A549 (cell line): ENCODE data around the gene LNPK. TPM values are rescaled to one million over a fixed set of nuclear protein-coding genes. Genes with fewer than 3 reads are reported as not detected.
"Not testable (repeated sequence)": the region's sequence is repeated elsewhere in the genome, so short reads cannot be mapped to it uniquely, and the experiment has no call there.

ENCODE experiments used
- ATAC-seq, 2 experiments: fragments of 200-7000 bp in 1 of 2; fragments of >200 bp in 1 of 2; cut with Nextera tagmentation in 1 of 2; cut with Tn5 transposase in 1 of 2; 3 replicates each; pipeline versions ENCODE4 v1.8.0 to v1.9.1; 2018 to 2020; ENCODE audit warnings: mild to moderate bottlenecking in 1 of 2, moderate library complexity in 1 of 2
- CTCF ChIA-PET: fragments of 300-600 bp; sonication (Branson Sonifier 250); formaldehyde crosslinking; extraction: SDS; loops from one replicate; lab custom pipeline; 2021; ENCODE audit warnings: antibody characterized with exemption, inconsistent platforms; lab: Yijun Ruan, JAX
- POLR2A ChIA-PET: fragments of 350-600 bp; formaldehyde crosslinking; extraction: SDS; loops from one replicate; lab custom pipeline; 2021; ENCODE audit warnings: antibody characterized with exemption, inconsistent platforms; lab: Yijun Ruan, JAX
- DNase-seq, 2 experiments: peaks; one replicate each; pipeline versions ENCODE4 v3.0.0 to v3.0.0-alpha.2; 2011 to 2016; ENCODE audit warnings: low read depth in 1 of 2, low spot score in 1 of 2
- FAIRE-seq: peaks from 2 replicates; lab custom pipeline; 2011; peaks lifted over from hg19 to GRCh38; lab: Jason Lieb, UNC
- H3K27ac ChIP-seq, 2 experiments: fragments of >200 bp; sonication (Bioruptor Twin); formaldehyde crosslinking; 3 replicates each; pipeline ENCODE4 v1.5.1; 2016 to 2017
- H3K4me1 ChIP-seq: fragments of >200 bp; sonication (Bioruptor Twin); formaldehyde crosslinking; 3 replicates; pipeline ENCODE4 v1.6.1; 2016
- H3K4me2 ChIP-seq: fragments of >200 bp; sonication (Bioruptor Twin); formaldehyde crosslinking; 3 replicates; pipeline ENCODE4 v1.6.1; 2016
- H3K4me3 ChIP-seq: fragments of >200 bp; sonication (Bioruptor Twin); formaldehyde crosslinking; 3 replicates; pipeline ENCODE4 v1.5.1; 2016
- H3K9me3 ChIP-seq: fragments of >200 bp; sonication (Bioruptor Twin); formaldehyde crosslinking; 3 replicates; pipeline ENCODE4 v1.6.1; 2016
- CBX8 ChIP-seq: fragments of 200-600 bp; sonication (generic); IDR thresholded peaks from 2 replicates; pipeline ENCODE4 v1.6.1; 2016
- CEBPB ChIP-seq, 2 experiments: fragments of >200 bp in 1 of 2; sonication (Bioruptor Twin) in 1 of 2; formaldehyde crosslinking in 1 of 2; IDR thresholded peaks; 2 replicates each; pipeline ENCODE4 v1.6.1; 2012 to 2016
- EP300 ChIP-seq, 2 experiments: fragments of >200 bp; sonication (Bioruptor Twin); formaldehyde crosslinking; IDR thresholded peaks; 2 replicates in 1 of 2; 3 replicates in 1 of 2; pipeline ENCODE4 v1.6.1; 2016 to 2017
- ESRRA ChIP-seq: fragments of 150-350 bp; IDR thresholded peaks from 2 replicates; pipeline ENCODE4 v1.6.1; 2014; ENCODE audit warnings: mild to moderate bottlenecking, low read length, borderline replicate concordance
- FOXS1 ChIP-seq: fragments of 250-450 bp; sonication (Bioruptor Pico); IDR thresholded peaks from 2 replicates; pipeline ENCODE4 v1.5.0; 2020; ENCODE audit warnings: mild to moderate bottlenecking, moderate library complexity
- GATA3 ChIP-seq: IDR thresholded peaks from 2 replicates; pipeline ENCODE4 v1.6.1; 2012; ENCODE audit warnings: borderline replicate concordance
- HDAC2 ChIP-seq: fragments of 200-600 bp; sonication (generic); IDR thresholded peaks from 2 replicates; pipeline ENCODE4 v1.6.1; 2016
- HOXA7 ChIP-seq: fragments of 250-450 bp; sonication (Bioruptor Pico); IDR thresholded peaks from 2 replicates; pipeline ENCODE4 v1.5.0; 2020; ENCODE audit warnings: mild to moderate bottlenecking, moderate library complexity
- MAZ ChIP-seq: fragments of 150-350 bp; IDR thresholded peaks from 2 replicates; pipeline ENCODE4 v1.6.1; 2014; ENCODE audit warnings: antibody characterized with exemption, low read depth, low read length, borderline replicate concordance
- MYC ChIP-seq: IDR thresholded peaks from 2 replicates; pipeline ENCODE4 v1.6.1; 2012; ENCODE audit warnings: mild to moderate bottlenecking, inconsistent platforms, low read length, improper control_type of control experiment, borderline replicate concordance
- NFE2L2 ChIP-seq: fragments of 150-350 bp; conservative IDR thresholded peaks from 2 replicates; pipeline ENCODE4 v1.6.1; 2014; ENCODE audit warnings: low read length
- NPAS2 ChIP-seq: fragments of 250-450 bp; sonication (Bioruptor Pico); IDR thresholded peaks from 2 replicates; pipeline ENCODE4 v1.8.0; 2022; ENCODE audit warnings: mild to moderate bottlenecking, moderate library complexity, borderline replicate concordance
- PHF8 ChIP-seq: fragments of 200-600 bp; sonication (generic); IDR thresholded peaks from 2 replicates; pipeline ENCODE4 v1.6.1; 2016; ENCODE audit warnings: low read depth, mild to moderate bottlenecking, antibody characterized with exemption, moderate library complexity, borderline replicate concordance
- POLR2AphosphoS2 ChIP-seq: conservative IDR thresholded peaks from 2 replicates; pipeline ENCODE4 v1.6.1; 2012; ENCODE audit warnings: low read length, improper control_type of control experiment, inconsistent platforms
- RAD21 ChIP-seq, 2 experiments: fragments of >200 bp in 1 of 2; sonication (Bioruptor Twin) in 1 of 2; formaldehyde crosslinking in 1 of 2; IDR thresholded peaks in 1 of 2; conservative IDR thresholded peaks in 1 of 2; 2 replicates in 1 of 2; 3 replicates in 1 of 2; pipeline ENCODE4 v1.6.1; 2012 to 2018; ENCODE audit warnings: inconsistent platforms in 1 of 2
- RCOR1 ChIP-seq: fragments of 150-350 bp; IDR thresholded peaks from 2 replicates; pipeline ENCODE4 v1.6.1; 2014; ENCODE audit warnings: antibody characterized with exemption, low read length, low read depth
- RNF2 ChIP-seq: fragments of 200-600 bp; sonication (generic); IDR thresholded peaks from 2 replicates; pipeline ENCODE4 v1.6.1; 2016; ENCODE audit warnings: low read depth, mild to moderate bottlenecking, antibody characterized with exemption, moderate library complexity, borderline replicate concordance
- SREBF2 ChIP-seq: fragments of 450-650 bp; IDR thresholded peaks from 2 replicates; pipeline ENCODE4 v1.6.1; 2014; ENCODE audit warnings: mild to moderate bottlenecking, moderate library complexity
- ZNF302 ChIP-seq: fragments of 250-450 bp; sonication (Bioruptor Pico); IDR thresholded peaks from 2 replicates; pipeline ENCODE4 v1.9.0; 2021; ENCODE audit warnings: inconsistent platforms, mild to moderate bottlenecking, moderate library complexity
- WGBS: methylation state at CpG from one replicate; pipeline ENCODE4 v1.1.6; 2017; ENCODE audit errors: missing lambda C conversion rate; 5-methylcytosine and 5-hydroxymethylcytosine counted together
- polyA plus RNA-seq, 4 experiments: library from polyadenylated mRNA; depleted of rRNA in 3 of 4; stranded (reverse); fragments of >200 nt; fragmentation: RNase III in 1 of 4; extraction: RNeasy Plus Mini Kit Qiagen cat#74134 plus additional on column Dnase treatment in 1 of 4; gene quantifications; 2 replicates in 3 of 4; 3 replicates in 1 of 4; pipeline ENCODE4 v1.2.3, GENCODE V29; 2011 to 2017
- TF ChIP-seq, protein P1 (sequence below): fragments of >200 bp; sonication (Bioruptor Twin); formaldehyde crosslinking; IDR thresholded peaks from 2 replicates; pipeline ENCODE4 v1.6.1; 2016
- TF ChIP-seq, protein P2 (sequence below): fragments of 150-350 bp; IDR thresholded peaks from 2 replicates; pipeline ENCODE4 v1.6.1; 2014; ENCODE audit warnings: low read depth, mild to moderate bottlenecking, low read length
- TF ChIP-seq, protein P3 (sequence below): fragments of >200 bp; sonication (Bioruptor Twin); formaldehyde crosslinking; IDR thresholded peaks from 3 replicates; pipeline ENCODE4 v1.6.1; 2016
- TF ChIP-seq, protein P4 (sequence below): IDR thresholded peaks from 2 replicates; pipeline ENCODE4 v1.6.1; 2012
- TF ChIP-seq, protein P5 (sequence below): fragments of 250-450 bp; sonication (Bioruptor Pico); IDR thresholded peaks from 2 replicates; pipeline ENCODE4 v1.5.0; 2021; ENCODE audit warnings: mild to moderate bottlenecking, moderate library complexity, borderline replicate concordance

The LNPK gene
- polyA plus RNA-seq, 2 of the 4 experiments (the other 2 are of a cell fraction), result 13.1 to 24.7 TPM

DNA sequence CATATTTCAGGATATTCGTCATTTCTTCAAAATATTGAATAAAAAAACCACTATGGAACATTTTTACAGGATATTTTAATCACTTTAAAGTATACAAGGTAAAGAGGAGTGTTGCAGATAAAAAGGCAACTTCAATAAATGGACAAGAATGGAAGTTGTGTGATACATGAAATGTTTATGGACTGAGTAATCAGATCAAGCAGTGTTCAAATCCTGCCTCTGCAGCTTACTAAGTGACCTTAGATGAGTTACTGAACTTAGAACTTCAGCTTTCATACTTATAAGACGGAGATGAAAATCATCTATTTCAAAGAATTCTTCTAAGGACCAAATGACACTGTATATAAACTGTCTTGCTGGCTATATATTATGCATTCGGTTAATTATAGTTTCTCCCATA is 87.2 kb downstream of the LNPK start:
- DNase-seq (no peak), ATAC-seq (no peak), FAIRE-seq (no peak)
- Histone ChIP-seq H3K4me2 (no peak overlapping the region), H3K4me1 (no peaks in the 10 kb centered on the region), H3K9me3 (no peaks in the 10 kb centered on the region), H3K27ac (no peak overlapping the region), H3K4me3 (no peak overlapping the region)
- CTCF ChIA-PET, result no interaction called here
- POLR2A ChIA-PET, result no interaction called here
- 67% methylated on average over 3 of the region's 3 CpGs for WGBS
- TF ChIP-seq POLR2AphosphoS2 (no peak), RNF2 (no peak), NPAS2 (CRISPR knock-in tag) (no peak), RCOR1 (no peak), NFE2L2 (no peak), CBX8 (no peak), FOXS1 (CRISPR knock-in tag) (no peak), MAZ (no peak), EP300 (IDR thresholded peaks at IDR 0.05) (no peak), PHF8 (no peak)
- TF ChIP-seq, protein P1, sequence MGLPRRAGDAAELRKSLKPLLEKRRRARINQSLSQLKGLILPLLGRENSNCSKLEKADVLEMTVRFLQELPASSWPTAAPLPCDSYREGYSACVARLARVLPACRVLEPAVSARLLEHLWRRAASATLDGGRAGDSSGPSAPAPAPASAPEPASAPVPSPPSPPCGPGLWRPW, result no peak
- TF ChIP-seq, protein P2, sequence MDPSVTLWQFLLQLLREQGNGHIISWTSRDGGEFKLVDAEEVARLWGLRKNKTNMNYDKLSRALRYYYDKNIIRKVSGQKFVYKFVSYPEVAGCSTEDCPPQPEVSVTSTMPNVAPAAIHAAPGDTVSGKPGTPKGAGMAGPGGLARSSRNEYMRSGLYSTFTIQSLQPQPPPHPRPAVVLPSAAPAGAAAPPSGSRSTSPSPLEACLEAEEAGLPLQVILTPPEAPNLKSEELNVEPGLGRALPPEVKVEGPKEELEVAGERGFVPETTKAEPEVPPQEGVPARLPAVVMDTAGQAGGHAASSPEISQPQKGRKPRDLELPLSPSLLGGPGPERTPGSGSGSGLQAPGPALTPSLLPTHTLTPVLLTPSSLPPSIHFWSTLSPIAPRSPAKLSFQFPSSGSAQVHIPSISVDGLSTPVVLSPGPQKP, result no peak

DNA sequence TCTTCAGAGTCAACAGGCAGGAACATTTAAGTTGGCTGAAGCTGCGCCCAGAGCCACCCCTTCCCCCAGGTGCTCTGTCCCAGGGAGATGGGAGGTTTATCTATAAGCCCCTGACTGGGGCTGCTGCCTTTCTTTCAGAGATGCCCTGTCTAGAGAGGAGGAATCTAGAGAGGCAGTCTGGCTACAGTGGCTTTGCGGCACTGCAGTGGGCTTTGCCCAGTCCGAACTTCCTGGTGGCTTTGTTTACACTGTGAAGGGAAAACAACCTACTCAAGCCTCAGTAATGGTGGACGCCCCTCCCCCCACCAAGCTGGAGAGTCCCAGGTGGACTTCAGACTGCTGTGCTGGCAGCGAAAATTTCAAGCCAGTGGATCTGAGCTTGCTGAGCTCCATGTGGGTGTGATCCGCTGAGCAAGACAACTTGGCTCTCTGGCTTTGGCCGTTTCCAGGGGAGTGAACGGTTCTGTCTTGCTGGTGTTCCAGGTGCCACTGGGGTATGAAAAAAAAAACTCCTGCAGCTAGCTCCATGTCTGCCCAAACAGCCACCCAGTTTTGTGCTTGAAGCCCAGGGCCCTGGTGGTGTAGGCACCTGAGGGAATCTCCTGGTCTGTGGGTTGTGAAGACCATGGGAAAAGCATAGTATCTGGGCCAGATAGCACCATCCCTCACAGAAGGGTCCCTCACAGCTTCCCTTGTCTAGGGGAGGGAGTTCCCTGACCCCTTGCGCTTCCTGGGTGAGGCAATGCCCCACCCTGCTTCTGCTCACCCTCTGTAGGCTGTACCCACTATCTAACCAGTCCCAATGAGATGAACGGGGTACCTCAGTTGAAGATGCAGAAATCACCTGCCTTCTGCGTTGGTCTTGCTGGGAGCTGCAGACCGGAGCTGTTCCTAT is 88.0 kb downstream of the LNPK start:
- POLR2A ChIA-PET, H3K4me1 ChIP-seq, H3K4me3 ChIP-seq, H3K9me3 ChIP-seq, ATAC-seq, CTCF ChIA-PET, H3K27ac ChIP-seq, FAIRE-seq, H3K4me2 ChIP-seq, DNase-seq: not testable (repeated sequence)
- 49% methylated on average over 7 of the region's 12 CpGs for WGBS

DNA sequence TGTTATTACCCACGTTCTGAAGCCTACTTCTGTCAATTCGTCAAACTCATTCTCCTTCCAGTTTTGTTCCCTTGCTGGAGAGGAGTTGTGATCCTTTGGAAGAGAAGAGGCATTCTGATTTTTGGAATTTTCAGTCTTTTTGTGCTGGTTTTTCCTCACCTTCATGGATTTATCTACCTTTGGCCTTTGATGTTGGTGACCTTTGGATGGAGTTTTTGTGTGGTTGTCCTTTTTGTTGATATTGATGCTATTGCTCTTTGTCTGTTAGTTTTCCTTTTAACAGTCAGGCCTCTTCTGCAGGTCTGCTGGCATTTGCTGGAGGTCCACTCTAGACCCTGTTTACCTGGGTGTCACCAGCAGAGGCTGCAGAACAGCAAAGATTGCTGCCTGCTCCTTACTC is 88.8 kb downstream of the LNPK start:
- CTCF ChIA-PET, FAIRE-seq, POLR2A ChIA-PET: not testable (repeated sequence)

DNA sequence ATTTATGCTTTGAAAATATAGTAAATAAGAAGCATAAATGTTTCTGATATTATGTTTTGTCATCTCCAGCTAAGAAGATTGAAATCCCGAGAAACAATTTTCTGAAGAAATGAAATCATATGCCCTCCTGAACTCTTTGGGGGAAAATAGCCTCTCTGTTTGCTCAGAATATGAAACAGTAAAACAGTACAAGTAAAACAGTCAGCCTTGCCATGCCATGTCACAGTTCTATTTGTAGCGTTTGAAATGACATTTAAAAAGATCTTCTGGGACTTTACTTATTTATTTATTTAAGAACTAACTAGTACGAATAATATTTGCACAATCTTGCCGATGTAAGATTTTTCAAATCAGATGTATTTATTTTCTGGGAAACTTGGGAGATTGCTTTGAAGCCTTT is 98.0 kb downstream of the LNPK start:
- no peak for ATAC-seq
- FAIRE-seq, result no peak
- Histone ChIP-seq H3K9me3 (no peaks in the 10 kb centered on the region), H3K4me3 (no peak overlapping the region), H3K4me2 (no peak overlapping the region), H3K4me1 (no peaks in the 10 kb centered on the region), H3K27ac (no peak overlapping the region)
- POLR2A ChIA-PET, result no interaction called here
- 3% methylated on average over 4 of the region's 4 CpGs for WGBS
- DNase-seq, result no peak
- CTCF ChIA-PET, result no interaction called here
- TF ChIP-seq, protein P3, sequence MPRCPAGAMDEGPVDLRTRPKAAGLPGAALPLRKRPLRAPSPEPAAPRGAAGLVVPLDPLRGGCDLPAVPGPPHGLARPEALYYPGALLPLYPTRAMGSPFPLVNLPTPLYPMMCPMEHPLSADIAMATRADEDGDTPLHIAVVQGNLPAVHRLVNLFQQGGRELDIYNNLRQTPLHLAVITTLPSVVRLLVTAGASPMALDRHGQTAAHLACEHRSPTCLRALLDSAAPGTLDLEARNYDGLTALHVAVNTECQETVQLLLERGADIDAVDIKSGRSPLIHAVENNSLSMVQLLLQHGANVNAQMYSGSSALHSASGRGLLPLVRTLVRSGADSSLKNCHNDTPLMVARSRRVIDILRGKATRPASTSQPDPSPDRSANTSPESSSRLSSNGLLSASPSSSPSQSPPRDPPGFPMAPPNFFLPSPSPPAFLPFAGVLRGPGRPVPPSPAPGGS, result no peak
- TF ChIP-seq MYC (no peak), ZNF302 (CRISPR knock-in tag) (no peak), HDAC2 (no peak), SREBF2 (no peak), GATA3 (no peak), RAD21 (conservative IDR thresholded peaks at IDR 0.05 in 1 of 2, IDR thresholded peaks at IDR 0.05 in 1 of 2) (no peak), RCOR1 (no peak), CEBPB (IDR thresholded peaks at IDR 0.05) (no peak), ESRRA (no peak), HOXA7 (CRISPR knock-in tag) (no peak)
- TF ChIP-seq, protein P4, sequence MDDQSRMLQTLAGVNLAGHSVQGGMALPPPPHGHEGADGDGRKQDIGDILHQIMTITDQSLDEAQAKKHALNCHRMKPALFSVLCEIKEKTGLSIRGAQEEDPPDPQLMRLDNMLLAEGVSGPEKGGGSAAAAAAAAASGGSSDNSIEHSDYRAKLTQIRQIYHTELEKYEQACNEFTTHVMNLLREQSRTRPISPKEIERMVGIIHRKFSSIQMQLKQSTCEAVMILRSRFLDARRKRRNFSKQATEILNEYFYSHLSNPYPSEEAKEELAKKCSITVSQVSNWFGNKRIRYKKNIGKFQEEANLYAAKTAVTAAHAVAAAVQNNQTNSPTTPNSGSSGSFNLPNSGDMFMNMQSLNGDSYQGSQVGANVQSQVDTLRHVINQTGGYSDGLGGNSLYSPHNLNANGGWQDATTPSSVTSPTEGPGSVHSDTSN, result no peak
- TF ChIP-seq, protein P5, sequence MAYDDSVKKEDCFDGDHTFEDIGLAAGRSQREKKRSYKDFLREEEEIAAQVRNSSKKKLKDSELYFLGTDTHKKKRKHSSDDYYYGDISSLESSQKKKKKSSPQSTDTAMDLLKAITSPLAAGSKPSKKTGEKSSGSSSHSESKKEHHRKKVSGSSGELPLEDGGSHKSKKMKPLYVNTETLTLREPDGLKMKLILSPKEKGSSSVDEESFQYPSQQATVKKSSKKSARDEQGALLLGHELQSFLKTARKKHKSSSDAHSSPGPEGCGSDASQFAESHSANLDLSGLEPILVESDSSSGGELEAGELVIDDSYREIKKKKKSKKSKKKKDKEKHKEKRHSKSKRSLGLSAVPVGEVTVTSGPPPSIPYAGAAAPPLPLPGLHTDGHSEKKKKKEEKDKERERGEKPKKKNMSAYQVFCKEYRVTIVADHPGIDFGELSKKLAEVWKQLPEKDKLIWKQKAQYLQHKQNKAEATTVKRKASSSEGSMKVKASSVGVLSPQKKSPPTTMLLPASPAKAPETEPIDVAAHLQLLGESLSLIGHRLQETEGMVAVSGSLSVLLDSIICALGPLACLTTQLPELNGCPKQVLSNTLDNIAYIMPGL (CRISPR knock-in tag), result no peak

More for the DNA sequence above, 88.8 kb downstream of the LNPK start:
- not testable (repeated sequence) for H3K4me1 ChIP-seq, H3K9me3 ChIP-seq, H3K4me2 ChIP-seq, H3K4me3 ChIP-seq, H3K27ac ChIP-seq, ATAC-seq, DNase-seq
- 7% methylated on average over 2 of the region's 2 CpGs for WGBS
